Cardiac septum (tissue), 1 donor: Measurements from ENCODE around the gene CYP8B1. TPM values are rescaled to one million over a fixed set of nuclear protein-coding genes. Genes with fewer than 3 reads are reported as not detected.
A peak's percentile ranks its signal among the peaks of the same experiment; 100 is the strongest.
"Not testable (repeated sequence)": the region's sequence is repeated elsewhere in the genome, so short reads cannot be mapped to it uniquely, and the experiment has no call there.

Source experiments
- DNase-seq: peaks from one replicate; pipeline ENCODE4 v3.0.0-alpha.2; 2020; ENCODE audit warnings: low spot score
- intact Hi-C: fragments of 100-400 bp; cut with DNase I; formaldehyde crosslinking; loops from one replicate; pipeline ENCODE4 v1.14.0; 2022
- total RNA-seq: library from RNA; stranded (reverse); fragmentation: NEBNext Ultra II Directional; extraction: Animal tissue kit (Norgen Biotek cat#: 25700); gene quantifications from one replicate; pipeline ENCODE4 v1.2.1, GENCODE V29; 2021
- donor health status: DM: no; HTN: no; CAD: no.

Gene CYP8B1
- total RNA-seq, 1 donor from 2014 or later: not detected

GRCh38 chr3:42891042-42891441, 15.4 kb upstream of the CYP8B1 start:
- intact Hi-C loops: no loop called here
- no peak for DNase-seq

- intact Hi-C loops: no loop called here
- DNase-seq: no peak
Measured at GRCh38 chr3:42887084-42887483, 11.4 kb upstream of the CYP8B1 start.

DNA sequence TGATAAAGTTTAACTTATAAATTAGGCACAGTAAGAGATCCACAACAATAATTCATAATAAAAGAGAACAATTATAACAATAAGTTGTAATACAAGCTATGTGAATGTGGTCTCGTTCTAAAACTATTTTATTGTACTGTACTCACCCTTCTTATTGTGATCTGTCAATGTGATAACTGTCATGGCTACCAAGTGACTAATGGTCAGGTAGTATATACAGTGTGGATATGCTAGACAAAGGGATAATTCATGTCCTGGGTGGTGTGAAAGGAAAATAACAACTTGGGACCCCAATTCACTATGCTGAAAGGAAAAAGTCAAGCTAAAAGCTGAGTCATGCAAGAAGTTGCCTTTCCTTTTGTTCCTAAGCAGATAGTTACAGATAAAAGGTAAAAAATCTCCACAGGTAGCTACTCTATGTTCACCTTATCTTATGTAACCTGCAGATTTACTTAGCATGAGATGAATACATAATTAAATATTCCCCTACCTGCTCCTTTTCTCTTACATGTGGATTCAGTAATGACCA, 10.7 kb upstream of the CYP8B1 start:
- intact Hi-C loops: no loop called here
- DNase-seq: no peak

DNA sequence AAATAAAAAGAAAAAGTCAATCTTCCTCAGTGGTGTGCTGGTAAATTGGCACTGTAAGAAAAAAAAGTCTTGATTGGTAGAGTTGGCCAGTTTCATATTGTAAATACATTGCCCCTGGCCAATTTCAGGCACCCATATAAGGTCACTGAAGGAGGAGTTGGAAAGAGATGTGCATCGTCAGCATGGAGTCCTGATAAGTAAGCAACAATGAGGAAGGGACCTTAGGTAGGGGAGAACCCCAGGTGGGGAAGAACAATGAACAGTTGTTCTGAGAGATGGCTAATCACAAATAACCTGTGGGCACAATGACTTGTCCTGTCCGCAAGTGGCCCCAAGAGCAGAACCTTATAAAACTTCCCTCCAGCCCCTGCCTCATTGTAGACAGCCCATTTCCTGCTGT, 8.6 kb upstream of the CYP8B1 start:
- no peak for DNase-seq
- intact Hi-C loops: no loop called here

GRCh38 chr3:42883251-42883930, 7.7 kb upstream of the CYP8B1 start:
- intact Hi-C loops: not testable (repeated sequence)

GRCh38 chr3:42880601-42881451, 5.1 kb upstream of the CYP8B1 start:
- DNase-seq: peak; percentile 88
- intact Hi-C loops: loop anchor here (2.0 kb wide), 3 partner anchors 42 to 100 kb away; no protein-coding TSS in a partner anchor

More at GRCh38 chr3:42883251-42883930, 7.7 kb upstream of the CYP8B1 start:
- DNase-seq: not testable (repeated sequence)

DNA sequence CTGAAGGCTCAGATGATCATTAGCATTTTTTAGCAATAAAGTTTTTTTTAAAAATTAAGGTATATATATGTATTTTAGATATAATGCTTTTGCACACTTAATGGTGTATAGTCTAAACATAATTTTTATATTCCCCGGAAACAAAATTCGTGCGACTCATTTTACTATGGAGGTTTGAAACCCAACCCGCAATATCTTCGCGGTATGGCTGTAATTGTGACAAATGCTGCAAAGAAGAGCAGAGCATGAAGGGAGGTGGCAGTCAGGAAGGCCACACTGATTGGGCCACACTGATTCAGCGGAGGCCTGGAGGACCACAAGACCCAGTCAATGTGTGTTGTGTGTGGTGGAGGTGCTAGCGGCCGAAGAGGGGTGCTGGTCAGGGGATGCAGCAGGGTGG, 4.5 kb upstream of the CYP8B1 start:
- no peak for DNase-seq
- intact Hi-C loops: loop anchor here (2.0 kb wide), 3 partner anchors 41 to 99 kb away; no protein-coding TSS in a partner anchor

- DNase-seq: no peak
- intact Hi-C loops: no loop called here
Measured at GRCh38 chr3:42877881-42878280, 2.2 kb upstream of the CYP8B1 start.

DNA sequence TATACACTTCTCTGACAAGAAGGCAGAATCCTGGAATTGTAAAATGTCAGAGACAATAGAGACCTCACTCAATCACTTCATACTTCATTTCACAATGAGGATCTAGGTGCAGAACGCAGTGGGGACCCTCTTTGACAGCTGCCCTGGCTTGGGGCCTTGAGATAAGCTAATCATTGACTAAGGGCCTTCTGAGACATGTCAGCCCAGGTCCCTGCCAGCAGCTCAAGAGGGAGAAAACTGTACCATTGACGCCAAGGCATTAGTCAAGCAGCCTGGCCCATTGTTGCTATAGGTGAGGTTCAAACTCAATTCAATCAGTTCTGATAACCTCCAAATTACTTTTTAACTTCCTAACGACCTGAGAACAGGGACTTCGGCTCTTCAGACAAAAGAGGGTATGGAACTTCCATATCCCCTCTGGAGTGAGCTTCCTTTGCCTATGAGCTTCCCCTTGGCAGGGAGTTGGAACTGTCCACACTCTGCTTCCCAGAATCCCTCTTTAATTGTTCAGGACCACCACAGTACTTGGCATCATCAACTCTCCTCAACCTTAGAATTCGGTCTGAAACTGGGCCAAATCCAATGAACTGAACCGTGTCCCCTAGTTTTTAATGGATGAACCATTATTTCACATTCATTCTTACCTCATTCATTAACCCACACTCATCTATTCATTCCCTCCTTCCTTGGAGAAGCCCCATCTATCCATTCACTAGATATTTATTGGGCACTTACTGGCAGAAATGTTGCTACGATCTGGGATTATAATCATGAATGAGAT, 1.5 kb upstream of the CYP8B1 start:
- DNase-seq: no peak
- intact Hi-C loops: no loop called here

DNA sequence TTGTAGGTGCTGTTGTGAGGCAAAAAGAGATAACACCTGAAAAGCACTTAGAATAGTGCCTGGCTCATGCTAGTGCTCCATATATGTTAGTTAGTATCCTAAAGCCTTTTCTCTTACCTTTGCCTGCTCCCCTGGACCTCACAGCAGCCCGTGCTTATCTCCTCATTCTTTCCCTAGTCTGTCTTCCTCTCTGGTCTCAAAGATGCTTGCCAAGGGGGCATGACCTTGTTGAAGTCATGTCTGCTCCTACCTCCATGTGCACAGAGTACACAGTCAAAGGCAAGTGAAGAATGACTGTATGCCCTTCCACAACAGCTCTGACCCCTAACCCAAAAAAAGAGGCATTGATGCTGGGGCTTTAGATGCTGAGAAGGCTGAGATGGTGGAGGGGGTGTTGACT, 722 bp upstream of the CYP8B1 start:
- intact Hi-C loops: no loop called here
- no peak for DNase-seq

DNA sequence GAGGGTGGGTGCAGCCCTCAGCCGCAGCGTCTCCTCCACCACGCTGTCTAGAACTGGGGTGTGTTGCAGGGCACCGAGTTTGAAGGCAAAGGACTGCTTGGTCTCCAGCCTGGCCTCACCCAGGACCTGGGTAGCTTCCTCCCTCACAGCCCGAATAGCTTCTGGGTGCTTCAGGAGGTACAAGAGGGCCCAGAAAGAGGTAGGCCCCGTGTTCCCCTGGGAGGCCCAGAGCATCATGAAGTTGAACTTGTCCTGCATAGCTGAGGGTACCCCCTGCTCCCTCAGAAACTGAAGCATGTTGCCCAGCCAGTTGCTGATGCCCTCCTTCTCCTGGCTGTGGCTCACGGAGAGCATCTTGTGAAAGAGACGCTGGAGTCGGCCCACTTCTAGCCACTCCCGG, 930 bp downstream of the CYP8B1 start:
- no peak for DNase-seq
- intact Hi-C loops: no loop called here

- intact Hi-C loops: no loop called here
- no peak for DNase-seq
Measured at GRCh38 chr3:42873221-42873982, 2.3 kb downstream of the CYP8B1 start.

DNA sequence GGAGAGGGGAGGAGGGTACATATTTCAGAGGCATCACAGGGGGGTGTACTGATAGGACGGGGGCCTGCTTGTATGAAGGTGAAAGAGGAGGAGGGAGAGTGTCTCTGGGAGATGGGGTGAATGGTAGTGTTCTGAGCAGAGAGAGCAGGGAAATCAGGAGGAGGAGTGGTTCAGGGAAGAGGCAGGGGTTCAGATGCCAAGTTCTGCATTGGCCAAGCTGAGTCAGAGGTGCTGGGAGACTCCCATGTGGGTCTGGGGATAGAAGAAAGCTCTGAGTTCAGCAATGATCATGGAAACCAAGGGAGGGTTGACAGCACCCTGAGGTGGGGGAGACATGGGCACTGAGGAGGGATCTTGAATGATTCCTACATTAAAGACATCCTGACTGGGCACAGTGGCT, 3.0 kb downstream of the CYP8B1 start:
- intact Hi-C loops: no loop called here
- no peak for DNase-seq

- DNase-seq: peak; percentile 82
- intact Hi-C loops: no loop called here
Measured at GRCh38 chr3:42871592-42872196, 4.0 kb downstream of the CYP8B1 start.

- intact Hi-C loops: no loop called here
- no peak for DNase-seq
Measured at GRCh38 chr3:42868841-42869240, 6.8 kb downstream of the CYP8B1 start.

- intact Hi-C loops: no loop called here
- no peak for DNase-seq
Measured at GRCh38 chr3:42867138-42867537, 8.5 kb downstream of the CYP8B1 start.

GRCh38 chr3:42865256-42865655, 10.4 kb downstream of the CYP8B1 start:
- intact Hi-C loops: no loop called here
- no peak for DNase-seq

DNA sequence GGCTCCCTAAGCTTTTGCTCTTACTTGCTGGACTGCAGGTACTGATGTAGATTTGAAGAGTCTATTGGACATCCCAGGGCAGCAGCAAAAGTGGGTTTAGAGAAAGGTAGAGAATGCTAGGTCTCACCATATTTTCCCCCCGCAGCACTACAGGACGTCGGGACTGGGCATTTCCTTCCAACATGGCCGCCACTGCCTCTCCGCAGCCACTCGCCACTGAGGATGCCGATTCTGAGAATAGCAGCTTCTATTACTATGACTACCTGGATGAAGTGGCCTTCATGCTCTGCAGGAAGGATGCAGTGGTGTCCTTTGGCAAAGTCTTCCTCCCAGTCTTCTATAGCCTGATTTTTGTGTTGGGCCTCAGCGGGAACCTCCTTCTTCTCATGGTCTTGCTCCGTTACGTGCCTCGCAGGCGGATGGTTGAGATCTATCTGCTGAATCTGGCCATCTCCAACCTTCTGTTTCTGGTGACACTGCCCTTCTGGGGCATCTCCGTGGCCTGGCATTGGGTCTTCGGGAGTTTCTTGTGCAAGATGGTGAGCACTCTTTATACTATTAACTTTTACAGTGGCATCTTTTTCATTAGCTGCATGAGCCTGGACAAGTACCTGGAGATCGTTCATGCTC, 11.2 kb downstream of the CYP8B1 start:
- intact Hi-C loops: no loop called here
- no peak for DNase-seq
